Measurements from ENCODE around the gene SORCS2.

The SORCS2 gene

DNA sequence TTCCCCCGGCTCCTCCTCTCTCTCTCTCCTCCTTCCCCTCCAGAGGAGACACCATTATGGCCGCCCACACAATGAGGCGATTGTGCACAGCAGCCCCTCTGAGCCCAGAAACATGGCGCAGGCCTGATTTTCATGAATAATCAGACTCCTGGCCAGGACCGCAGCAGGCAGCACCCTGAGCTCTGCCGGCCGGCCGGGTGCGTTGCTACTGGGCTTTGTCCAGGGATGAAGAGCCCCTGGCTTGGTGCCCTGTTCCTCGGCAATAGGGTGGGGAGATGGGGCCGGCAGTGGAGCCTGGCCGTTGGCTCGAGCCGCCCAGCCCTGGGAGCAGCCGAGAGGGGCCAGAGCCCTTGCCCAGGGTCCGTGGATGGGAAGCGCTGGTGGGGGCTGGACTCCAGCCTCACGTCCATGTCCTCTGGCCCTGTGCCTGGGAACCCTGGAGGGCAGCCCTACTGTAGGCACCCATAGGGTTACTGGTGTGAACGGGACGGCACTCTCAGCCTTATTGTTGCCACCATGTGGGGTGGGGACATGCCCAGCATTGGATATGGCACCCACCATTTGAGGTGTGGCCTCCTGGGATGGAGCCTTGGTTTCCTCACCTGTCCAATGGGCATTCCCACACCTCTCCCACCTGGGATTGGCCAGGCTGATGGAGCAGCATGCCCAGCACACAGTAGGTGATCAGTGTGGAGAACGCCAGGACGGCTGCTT lies 103.0 kb downstream of the SORCS2 start:
- H3K9me3 Mint-ChIP-seq, result no peaks in the 10 kb centered on the region
- DNase-seq (ENCODE audit: low spot score in 2 of 2) (no peak), ATAC-seq (no peak)
- peaks cover 9% of the 10 kb centered on the region for H3K4me1 Mint-ChIP-seq
- no peak overlapping the region for H3K4me3 Mint-ChIP-seq
- no peaks in the 10 kb centered on the region for H3K36me3 Mint-ChIP-seq
- no peak overlapping the region for H3K27ac Mint-ChIP-seq

DNA sequence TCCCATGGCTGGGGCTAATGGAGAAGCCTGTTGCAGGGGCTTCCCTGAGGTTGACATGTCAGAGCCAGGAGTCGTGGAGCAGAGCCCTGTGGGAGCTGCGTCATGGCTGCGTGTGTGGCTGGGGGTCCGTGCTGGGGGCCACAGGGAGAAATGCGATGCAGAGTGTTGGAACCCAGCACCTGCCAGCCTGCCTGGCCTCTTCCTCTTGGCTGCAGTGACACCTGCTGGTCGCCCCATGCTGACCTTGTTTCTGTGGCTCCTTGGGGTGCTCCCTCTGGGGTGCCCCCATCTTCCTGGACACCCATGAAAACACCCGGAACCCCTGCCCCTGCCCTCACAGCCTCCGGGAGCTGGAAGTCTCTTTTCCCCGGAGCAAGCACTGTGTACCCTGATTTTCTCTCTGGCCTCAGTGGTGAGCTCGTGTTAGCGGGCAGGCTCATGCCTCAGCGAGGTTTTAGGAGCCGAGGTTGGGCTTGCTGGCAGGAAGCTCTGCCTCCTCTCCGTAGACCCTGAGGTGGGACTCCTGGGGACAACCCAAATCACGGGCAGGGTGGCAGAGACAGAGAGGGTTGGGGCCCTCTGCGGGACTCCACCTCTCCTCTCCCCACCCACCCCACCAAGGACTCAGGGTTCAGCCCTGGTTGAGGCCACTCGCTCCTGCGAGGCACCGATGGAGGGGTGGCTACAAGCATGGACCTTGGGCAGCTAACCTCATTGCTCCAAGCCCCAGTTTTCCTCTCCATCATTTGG lies 103.7 kb downstream of the SORCS2 start:
- Mint-ChIP-seq H3K4me1 (peaks cover 9% of the 10 kb centered on the region), H3K9me3 (no peaks in the 10 kb centered on the region), H3K36me3 (no peaks in the 10 kb centered on the region), H3K4me3 (no peak overlapping the region), H3K27ac (no peak overlapping the region)
- ATAC-seq, result no peak
- DNase-seq (ENCODE audit: low spot score in 2 of 2), result no peak

DNA sequence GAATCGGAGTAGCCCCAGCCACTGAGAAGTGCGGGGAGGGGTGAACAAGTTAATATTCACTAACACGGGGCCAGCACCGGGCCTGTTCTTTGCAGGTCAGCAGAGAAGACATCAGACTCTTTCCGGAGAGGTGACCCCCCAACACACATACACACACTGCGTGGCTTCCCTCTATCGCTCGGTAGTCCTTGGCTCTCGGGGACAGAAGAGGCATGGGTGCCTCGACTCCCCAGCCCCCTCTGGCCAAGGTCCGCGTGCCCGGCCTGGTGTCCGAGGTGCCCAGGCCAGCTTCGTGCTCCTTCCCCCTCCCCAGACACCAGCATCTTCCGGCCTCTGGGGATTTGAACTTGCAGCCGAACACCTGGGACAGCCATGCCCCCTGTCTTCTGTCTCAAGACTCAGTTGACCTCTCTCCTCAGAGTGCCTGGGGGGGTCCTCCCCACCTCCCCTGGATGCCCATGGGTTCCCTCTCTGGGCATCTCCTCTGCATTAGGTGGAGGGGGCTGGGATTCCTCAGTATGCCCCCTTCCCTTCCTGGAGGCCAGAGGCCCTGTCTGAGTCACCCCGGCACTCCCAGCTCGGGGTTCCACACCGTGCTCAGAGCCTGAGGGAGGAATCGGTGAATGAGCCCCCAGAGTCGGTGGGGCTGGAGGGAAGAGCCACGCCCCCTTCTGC lies 104.5 kb downstream of the SORCS2 start:
- no peak for ATAC-seq
- no peak overlapping the region for H3K27ac Mint-ChIP-seq
- peaks cover 9% of the 10 kb centered on the region for H3K4me1 Mint-ChIP-seq
- no peak overlapping the region for H3K4me3 Mint-ChIP-seq
- no peak for DNase-seq (ENCODE audit: low spot score in 2 of 2)
- H3K9me3 Mint-ChIP-seq, result no peaks in the 10 kb centered on the region
- no peaks in the 10 kb centered on the region for H3K36me3 Mint-ChIP-seq

- no peaks in the 10 kb centered on the region for H3K9me3 Mint-ChIP-seq
- H3K27ac Mint-ChIP-seq, result no peak overlapping the region
- peaks cover 9% of the 10 kb centered on the region for H3K4me1 Mint-ChIP-seq
- H3K4me3 Mint-ChIP-seq, result no peak overlapping the region
- ATAC-seq, result no peak
- no peaks in the 10 kb centered on the region for H3K36me3 Mint-ChIP-seq
- no peak for DNase-seq (ENCODE audit: low spot score in 2 of 2)
These were observed 105.0 kb downstream of the SORCS2 start for GRCh38 chr4:7297374-7297773.

- Mint-ChIP-seq H3K36me3 (no peaks in the 10 kb centered on the region), H3K9me3 (no peaks in the 10 kb centered on the region), H3K4me1 (peaks cover 9% of the 10 kb centered on the region), H3K27ac (no peak overlapping the region), H3K4me3 (no peak overlapping the region)
- DNase-seq (ENCODE audit: low spot score in 2 of 2) (no peak), ATAC-seq (no peak)
These were observed 105.5 kb downstream of the SORCS2 start for GRCh38 chr4:7297881-7298280.

GRCh38 chr4:7298619-7299009 lies 106.3 kb downstream of the SORCS2 start:
- no peaks in the 10 kb centered on the region for H3K36me3 Mint-ChIP-seq
- H3K9me3 Mint-ChIP-seq, result no peaks in the 10 kb centered on the region
- H3K4me3 Mint-ChIP-seq, result no peak overlapping the region
- H3K4me1 Mint-ChIP-seq, result peaks cover 9% of the 10 kb centered on the region
- DNase-seq (ENCODE audit: low spot score in 2 of 2), result no peak
- H3K27ac Mint-ChIP-seq, result no peak overlapping the region
- no peak for ATAC-seq

DNA sequence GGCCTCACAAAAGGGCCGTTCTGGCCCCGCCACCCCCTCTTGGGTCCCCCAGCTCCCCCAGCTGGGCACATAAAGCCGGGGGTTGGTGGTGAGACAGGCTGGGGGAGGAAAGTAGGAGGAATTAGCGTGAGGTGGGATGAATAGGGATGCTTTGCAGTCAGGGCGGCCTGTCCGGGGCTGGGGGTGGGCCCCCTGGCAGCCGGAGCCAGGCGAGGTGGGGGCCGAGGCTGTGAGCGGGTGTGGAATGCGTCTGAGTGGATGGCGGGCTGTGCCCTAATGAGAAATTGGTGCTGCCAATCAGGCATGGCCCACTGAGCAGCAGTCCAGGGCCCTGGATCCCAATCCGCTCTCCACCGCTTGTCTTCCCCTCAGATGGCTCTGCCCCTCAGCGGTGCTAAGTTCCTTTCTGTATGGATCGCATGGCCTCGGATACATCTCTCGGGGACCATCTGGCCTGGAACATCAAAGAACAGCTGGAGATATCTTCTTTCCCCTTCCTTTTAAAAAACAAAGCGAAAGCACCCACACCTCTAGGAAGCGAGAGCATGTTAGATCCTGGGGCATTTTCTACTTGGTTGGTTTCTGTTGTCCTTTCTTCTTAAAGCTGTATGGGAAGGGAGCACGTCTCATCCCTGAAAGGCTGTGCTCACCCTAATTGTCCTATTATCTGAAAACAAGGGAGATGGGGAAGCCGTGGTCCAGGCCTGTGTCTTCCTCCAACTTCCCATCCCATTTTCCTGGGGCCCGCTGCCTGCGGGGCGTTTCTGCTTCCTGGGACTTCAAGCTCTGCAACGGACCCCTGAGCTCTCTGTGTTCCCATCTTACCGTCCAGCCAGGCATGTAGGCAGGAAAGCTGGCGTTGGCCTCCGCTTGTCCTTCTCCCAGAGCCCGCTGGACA lies 106.9 kb downstream of the SORCS2 start:
- ATAC-seq, result no peak
- no peak overlapping the region for H3K27ac Mint-ChIP-seq

GRCh38 chr4:7299908-7300710 lies 107.8 kb downstream of the SORCS2 start:
- no peaks in the 10 kb centered on the region for H3K9me3 Mint-ChIP-seq
- no peaks in the 10 kb centered on the region for H3K36me3 Mint-ChIP-seq
- DNase-seq (ENCODE audit: low spot score in 2 of 2) (no peak), ATAC-seq (no peak)
- peaks cover 9% of the 10 kb centered on the region for H3K4me1 Mint-ChIP-seq
- H3K27ac Mint-ChIP-seq, result no peak overlapping the region
- no peak overlapping the region for H3K4me3 Mint-ChIP-seq

More for the DNA sequence above, 106.9 kb downstream of the SORCS2 start:
- DNase-seq (ENCODE audit: low spot score in 2 of 2), result no peak
- H3K4me3 Mint-ChIP-seq, result no peak overlapping the region
- no peaks in the 10 kb centered on the region for H3K9me3 Mint-ChIP-seq
- H3K4me1 Mint-ChIP-seq, result peaks cover 9% of the 10 kb centered on the region
- no peaks in the 10 kb centered on the region for H3K36me3 Mint-ChIP-seq

DNA sequence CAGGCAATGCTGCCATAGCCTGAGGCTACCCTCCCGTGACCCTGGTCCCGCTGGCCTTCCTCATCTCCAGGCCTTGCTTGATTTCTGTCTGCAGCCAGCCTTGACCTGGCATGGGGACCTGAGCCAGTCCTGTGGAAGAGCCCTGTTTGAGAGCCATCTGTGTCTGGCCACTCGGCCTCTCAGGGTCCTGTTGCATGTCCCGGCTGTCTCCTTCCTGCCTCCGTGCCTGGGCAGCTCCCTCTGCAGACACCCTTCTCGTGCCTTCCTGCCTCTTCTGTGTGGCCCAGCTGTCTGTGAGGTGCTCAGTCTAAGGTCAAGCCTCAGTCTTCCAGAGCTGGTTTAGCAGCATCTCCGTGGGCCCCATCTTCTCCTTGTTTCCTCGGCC lies 108.4 kb downstream of the SORCS2 start:
- no peak overlapping the region for H3K4me3 Mint-ChIP-seq
- DNase-seq (ENCODE audit: low spot score in 2 of 2) (no peak), ATAC-seq (no peak)
- H3K4me1 Mint-ChIP-seq, result peaks cover 9% of the 10 kb centered on the region
- no peaks in the 10 kb centered on the region for H3K9me3 Mint-ChIP-seq
- H3K27ac Mint-ChIP-seq, result no peak overlapping the region
- no peaks in the 10 kb centered on the region for H3K36me3 Mint-ChIP-seq

DNA sequence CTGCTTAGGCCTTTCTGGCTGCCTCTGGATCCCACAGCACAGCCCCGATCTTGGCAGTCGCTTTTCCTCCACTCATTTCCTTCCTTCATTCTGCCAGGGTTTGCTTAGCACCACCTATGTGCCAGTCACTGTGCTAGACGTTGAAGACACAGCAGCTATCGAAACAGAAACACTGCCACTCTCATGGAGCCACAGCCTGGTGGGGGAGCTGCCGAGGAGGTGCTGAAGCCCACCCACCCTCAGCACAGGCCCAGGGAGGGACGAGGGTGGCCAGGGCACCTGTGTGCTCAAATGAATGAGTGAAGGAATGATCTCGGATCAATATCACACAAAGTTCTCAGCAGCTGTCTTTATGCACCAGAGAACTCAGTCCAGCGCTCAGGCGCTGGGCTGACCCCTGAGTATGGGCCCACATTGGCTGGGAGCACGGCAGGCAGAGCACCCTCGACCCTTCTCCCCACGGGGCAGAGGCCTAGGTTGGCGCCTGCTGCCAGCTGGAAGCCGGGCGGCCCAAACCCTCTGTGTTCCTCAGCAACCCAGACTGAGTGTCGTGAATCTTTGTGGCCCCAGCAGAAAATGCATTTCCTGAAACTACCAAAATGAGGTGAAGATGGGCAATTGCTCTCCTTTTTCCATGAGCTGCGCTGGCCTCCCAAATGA lies 108.9 kb downstream of the SORCS2 start:
- ATAC-seq (no peak), DNase-seq (ENCODE audit: low spot score in 2 of 2) (no peak)
- H3K27ac Mint-ChIP-seq, result no peak overlapping the region
- H3K4me3 Mint-ChIP-seq, result no peak overlapping the region
- no peaks in the 10 kb centered on the region for H3K9me3 Mint-ChIP-seq
- H3K36me3 Mint-ChIP-seq, result no peaks in the 10 kb centered on the region
- peaks cover 9% of the 10 kb centered on the region for H3K4me1 Mint-ChIP-seq

DNA sequence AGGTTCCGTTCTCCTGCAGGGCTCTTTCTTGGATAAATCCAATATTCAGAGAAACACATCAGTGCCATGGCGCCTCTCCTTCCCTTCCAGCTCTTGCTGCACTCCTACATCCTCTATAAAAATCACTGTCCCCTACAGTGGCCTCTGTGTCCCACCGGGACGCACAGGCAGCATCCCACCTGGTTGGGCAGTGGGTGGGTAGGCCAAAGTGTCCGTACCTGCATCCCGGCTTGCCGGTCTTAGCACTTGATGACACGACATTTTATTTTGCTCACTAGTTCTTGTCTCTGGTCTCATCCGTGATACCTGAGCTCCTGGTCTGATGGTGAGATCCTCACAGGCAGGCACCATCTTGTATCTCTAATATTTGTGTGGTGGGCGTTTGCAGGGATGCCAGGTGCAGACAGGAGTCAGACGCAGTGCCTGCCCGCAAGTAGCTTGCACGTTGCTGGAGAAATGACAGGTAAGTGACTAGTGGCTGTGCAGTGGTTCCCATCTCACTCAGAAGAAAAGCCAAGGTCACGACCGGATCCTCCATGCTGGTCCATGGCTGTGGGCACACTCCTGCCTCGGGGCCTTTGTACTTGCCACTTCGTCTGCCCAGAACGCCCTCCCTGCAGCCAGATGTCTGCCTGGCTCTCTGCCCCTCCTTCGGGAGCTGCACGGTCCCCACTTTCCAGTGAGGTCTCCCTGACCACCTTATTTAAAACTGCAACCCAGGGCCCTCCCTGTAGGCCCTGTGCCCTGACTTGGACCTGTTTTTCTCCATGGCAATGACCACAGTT lies 109.7 kb downstream of the SORCS2 start:
- ATAC-seq (no peak), DNase-seq (ENCODE audit: low spot score in 2 of 2) (no peak)
- Mint-ChIP-seq H3K9me3 (no peaks in the 10 kb centered on the region), H3K27ac (no peak overlapping the region), H3K36me3 (no peaks in the 10 kb centered on the region), H3K4me1 (peaks cover 9% of the 10 kb centered on the region), H3K4me3 (no peak overlapping the region)

GRCh38 chr4:7302781-7303404 lies 110.6 kb downstream of the SORCS2 start:
- ATAC-seq (no peak), DNase-seq (ENCODE audit: low spot score in 2 of 2) (no peak)
- Mint-ChIP-seq H3K4me1 (peaks cover 9% of the 10 kb centered on the region), H3K27ac (no peak overlapping the region), H3K9me3 (no peaks in the 10 kb centered on the region), H3K36me3 (no peaks in the 10 kb centered on the region), H3K4me3 (no peak overlapping the region)

DNA sequence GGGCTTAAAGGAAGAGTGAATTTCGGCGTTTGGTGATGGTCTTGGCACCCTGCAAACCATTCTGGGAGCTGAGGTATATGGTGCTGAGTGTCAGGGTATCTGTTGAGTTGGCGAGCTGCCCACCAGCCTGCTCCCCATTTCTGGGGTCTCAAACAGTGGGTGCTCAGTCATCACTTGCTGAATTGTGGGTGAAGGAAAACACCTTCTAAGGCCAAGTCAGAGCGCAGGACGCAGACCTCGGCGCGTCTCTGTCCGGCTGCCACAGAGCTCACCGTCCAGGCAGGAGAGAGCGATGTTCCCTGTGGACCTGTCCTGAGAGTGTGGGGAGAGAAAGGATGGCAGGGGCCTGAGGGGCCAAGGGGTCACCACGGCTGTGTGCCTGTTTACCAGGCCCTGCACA lies 111.2 kb downstream of the SORCS2 start:
- Mint-ChIP-seq H3K4me3 (no peak overlapping the region), H3K27ac (no peak overlapping the region), H3K9me3 (no peaks in the 10 kb centered on the region), H3K4me1 (peaks cover 9% of the 10 kb centered on the region), H3K36me3 (no peaks in the 10 kb centered on the region)
- DNase-seq (ENCODE audit: low spot score in 2 of 2) (no peak), ATAC-seq (no peak)
